GM21737 (cell line): Measurements from ENCODE around the gene TRRAP.

Experiments
- ATAC-seq: cut with Tn5 transposase; IDR thresholded peaks from one replicate; pipeline ENCODE4 v1.9.1; 2021; ENCODE audit warnings: mild to moderate bottlenecking, moderate library complexity; ENCODE audit not compliant: unreplicated experiment

The TRRAP gene

DNA sequence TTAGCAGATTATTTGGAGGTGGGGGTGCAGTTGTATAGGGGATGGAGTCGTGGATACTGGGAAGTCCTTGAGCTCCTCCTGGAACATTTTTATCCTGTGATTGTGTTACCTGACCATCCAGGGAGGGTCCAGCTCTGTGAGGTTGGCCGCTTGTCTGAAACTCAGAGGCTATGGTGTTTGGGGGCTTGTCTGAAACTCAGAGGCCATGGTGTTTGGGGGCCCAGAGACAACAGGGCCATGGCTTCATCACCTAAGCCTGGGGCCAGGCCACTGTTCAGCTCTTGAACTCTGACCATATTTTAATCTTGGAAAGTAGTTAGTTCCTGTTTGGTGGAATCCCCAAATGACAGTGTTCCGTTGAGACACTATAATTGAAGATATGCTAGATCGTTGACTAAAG, 66.1 kb downstream of the TRRAP start:
- no peak for ATAC-seq

DNA sequence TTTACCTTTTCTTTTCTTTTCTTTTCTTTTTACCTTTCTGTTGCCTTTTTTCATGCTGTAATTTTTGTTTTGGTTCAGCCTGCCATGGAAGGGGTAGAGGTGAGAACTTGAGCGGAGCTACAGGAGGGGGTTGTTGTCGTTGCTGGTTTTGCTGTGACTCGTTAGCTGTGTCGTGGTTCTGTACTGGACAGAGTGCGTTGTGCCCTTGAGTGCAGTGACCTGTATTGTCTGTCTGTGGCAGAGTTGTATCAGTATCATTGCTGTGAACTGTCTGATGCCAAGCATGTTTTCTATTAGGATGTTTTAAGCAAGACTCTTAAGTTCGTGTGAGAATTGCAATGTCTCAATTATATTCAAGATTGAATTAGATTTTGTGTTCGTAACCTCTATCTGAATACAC, 67.5 kb downstream of the TRRAP start:
- ATAC-seq, result no peak

DNA sequence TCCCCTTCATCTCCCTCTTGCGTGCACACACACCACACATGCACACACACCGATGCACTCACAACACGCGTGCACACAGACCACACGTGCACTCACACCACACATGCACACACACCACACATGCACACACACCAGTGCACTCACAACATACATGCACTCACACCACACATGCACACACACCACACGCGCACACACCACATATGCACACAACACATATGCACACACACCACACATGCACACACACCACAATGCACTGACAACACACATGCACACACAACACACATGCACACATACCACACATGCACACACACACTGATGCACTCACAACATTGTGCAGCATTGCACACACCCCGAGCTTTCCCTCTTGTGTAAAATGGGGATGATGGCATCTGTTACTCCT, 68.1 kb downstream of the TRRAP start:
- ATAC-seq, result no peak

DNA sequence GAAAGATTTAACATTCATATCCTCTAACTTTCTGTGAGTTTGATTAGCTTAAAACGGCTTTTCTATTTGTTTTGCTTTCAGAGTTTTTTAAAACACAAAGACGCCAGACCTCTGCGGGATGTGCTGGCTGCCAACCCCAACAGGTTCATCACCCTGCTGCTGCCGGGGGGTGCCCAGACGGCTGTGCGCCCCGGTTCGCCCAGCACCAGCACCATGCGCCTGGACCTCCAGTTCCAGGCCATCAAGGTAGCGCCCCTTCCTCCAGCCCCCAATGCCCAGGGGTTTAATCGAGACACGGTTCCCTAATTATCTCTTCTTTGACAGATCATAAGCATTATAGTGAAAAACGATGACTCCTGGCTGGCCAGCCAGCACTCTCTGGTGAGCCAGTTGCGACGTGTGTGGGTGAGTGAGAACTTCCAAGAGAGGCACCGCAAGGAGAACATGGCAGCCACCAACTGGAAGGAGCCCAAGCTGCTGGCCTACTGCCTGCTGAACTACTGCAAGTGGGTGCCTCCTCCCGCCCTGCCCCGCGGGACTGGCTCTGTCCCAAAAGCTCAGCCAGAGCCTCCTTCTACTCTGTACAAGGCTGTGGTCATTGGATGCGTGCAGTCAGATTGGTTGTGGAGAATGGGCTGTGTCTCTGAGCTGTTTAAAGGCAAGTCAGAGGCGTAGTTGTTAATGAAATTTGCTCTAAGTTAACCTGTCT, 71.2 kb downstream of the TRRAP start:
- no peak for ATAC-seq

DNA sequence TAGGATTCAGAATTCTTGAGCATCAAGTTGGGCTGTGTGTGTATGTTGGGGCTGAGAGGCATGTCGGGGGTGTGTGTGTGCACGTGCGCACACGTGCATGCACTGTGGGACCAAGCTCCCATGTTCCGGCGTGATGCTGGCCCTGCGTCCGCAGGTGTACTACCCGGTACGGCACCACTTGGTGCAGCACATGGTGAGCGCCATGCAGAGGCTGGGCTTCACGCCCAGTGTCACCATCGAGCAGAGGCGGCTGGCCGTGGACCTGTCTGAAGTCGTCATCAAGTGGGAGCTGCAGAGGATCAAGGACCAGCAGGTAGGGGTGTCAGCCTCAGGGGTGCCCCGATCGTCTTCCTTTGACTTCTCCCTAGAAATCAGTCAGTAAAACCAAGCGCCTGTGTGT, 77.7 kb downstream of the TRRAP start:
- no peak for ATAC-seq

DNA sequence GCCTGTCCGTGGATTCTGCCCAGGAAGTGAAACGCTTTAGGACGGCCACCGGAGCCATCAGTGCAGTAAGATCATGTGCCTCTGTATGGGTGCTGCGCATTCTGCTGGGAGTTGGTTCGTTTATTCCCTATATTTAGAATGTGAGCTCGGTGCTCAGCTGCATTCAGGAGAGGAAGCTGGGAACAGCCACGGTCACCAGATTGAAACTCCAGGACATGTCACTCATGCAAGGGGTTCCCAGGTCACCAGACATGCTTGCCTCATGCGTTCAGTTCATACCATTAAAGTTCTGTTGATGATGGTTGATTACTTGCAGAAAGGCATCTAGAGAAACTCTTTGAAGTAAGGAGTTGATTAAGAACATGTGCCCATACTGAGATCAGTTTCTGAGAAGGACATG, 78.1 kb downstream of the TRRAP start:
- ATAC-seq, result no peak

DNA sequence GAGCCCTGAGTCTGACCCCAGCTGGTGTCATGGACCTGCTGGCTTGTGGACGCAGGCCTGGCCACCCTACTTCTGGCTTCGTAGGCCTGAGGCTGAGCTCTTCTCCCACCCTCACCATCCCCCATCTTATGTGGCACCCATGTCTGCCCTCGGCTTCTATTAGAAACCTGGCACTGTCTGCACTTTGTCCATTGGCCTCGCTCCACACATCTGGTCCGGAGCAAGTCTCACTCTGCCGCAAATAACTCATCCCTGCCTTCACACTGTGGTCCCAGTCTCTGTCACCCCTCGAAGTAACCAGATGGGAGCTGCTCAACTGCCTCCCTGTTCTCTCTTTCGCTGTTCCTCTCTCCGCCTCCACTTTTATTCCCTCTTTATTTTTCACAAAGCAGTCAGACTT, 78.6 kb downstream of the TRRAP start:
- ATAC-seq, result no peak

DNA sequence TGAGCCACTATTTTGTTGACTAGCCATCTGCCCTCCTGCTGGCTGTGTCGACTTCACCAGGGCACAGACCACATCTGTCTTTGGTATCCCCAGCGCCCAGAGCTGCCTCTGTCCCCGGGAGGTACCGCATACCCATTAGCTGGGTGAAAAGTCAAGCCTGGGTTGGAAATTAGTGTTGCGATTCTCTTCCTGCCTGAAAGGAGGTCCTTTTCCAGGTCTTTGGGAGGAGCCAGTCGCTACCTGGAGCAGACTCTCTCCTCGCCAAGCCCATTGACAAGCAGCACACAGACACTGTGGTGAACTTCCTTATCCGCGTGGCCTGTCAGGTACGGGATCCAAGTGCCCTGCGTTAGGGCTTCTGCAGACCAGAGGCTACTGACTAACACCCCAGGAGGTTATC, 79.4 kb downstream of the TRRAP start:
- no peak for ATAC-seq

DNA sequence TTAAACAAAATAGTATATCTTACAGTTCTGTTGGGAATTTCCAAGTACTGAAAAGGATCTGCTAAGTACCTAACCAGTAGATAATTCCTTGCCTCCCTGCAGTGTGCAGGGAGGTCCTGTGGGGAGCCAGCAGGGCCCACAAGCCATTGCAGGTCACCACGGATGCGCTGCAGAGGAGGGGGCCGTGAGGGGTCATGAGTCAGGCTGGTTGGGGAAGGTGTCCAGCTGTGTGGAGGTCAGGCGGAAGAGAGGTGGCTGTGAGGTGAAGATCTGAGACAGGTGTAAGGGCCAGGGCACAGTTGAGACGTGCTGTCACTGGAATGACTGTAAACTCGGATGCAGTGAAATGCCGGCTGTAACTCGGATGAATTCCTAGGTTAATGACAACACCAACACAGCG, 80.6 kb downstream of the TRRAP start:
- ATAC-seq, result no peak

DNA sequence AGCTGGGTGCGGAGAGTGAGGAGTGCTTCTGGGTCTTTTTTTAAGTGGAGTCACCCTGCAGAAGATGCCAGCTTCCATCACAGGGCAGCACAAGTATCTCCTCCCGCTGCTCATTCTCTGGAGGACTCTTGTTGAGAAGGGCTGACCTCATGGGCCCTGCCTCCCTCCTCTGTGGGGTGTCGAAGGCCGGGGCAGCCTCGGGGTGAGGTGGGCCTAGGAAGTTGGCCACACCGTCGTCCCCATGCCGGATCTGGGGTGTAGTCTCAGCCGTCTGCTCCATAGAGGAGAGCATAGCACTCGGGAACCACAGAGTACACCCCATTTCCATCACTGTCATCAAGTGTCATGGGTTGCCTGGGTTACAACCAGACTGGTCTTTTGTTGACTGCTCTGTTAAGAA, 85.0 kb downstream of the TRRAP start:
- ATAC-seq, result no peak

DNA sequence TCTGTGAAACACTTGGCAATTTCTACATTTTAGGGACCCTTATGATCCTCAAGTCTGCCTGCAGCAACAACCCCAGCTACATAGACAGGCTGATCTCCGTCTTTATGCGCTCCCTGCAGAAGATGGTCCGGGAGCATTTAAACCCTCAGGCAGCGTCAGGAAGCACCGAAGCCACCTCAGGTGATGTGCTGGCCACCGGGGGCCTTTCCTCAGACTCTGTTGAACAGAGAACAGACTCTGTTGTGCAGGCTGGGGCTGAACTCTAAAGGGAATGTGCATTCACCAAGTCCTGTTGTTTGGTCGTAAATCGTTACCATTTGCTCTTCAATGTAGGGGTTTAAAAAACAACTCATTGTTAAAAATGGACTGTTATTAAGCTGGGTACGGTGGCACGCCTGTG, 86.3 kb downstream of the TRRAP start:
- no peak for ATAC-seq

DNA sequence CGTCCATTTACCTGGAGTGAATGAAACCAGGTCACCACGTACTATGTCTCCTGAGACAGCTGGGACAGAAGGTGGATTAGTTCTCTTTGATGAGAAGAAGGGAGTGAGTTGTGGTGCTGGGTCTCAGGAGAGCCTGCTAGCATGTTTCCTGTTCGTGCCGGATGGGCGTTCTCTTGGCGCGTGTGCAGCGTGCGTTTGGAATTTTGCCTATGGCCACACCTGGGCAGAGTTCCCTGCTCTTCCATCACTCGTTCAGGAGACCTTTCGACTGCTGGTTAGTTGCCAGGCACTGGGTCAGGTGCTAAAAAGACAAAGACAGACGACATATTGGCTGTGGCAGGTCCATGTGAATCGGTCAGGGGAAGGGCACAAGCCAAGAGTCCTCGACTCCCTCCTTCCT, 90.3 kb downstream of the TRRAP start:
- ATAC-seq, result no peak

DNA sequence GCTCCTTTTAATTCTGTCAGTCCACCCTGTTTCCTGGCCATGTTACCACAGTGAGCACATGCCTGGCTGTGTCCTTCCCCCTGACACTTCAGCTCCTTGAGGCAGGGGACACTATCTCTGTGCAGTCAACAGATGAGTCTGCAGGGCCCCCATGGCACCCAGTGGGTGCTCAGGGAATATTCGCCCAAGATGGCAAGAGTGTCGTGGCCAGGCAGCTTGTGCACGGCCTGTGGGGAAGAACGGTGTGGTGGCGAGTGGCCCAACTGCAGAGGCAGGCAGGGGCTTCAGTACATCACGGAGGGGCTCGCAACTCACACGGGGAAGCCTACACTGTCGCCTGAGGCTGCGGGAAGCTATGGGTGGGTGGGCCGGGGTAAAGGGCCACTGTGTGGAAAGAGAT, 91.1 kb downstream of the TRRAP start:
- no peak for ATAC-seq

DNA sequence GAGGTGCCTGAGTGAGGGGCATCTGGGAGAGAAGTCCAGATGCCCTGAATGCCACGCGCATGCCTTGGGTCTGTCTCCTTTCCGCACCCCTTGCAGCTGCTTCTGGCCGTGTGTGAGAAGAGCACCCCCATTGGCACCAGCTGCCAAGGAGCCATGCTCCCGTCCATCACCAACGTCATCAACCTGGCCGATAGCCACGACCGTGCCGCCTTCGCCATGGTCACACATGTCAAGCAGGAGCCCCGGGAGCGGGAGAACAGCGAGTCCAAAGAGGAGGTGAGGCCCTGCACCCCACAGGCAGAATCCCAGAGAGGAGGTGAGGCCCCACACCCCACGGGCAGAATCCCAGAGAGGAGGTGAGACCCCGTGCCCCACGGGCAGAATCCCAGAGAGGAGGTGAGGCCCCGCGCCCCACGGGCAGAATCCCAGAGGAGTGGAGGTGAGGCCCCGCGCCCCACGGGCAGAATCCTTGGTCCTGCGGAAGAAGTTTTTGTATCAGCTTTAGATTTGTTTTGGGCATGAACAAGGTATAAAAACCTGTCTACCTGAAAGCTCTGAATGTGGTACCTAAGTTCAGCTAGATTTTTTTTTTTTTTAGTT, 91.8 kb downstream of the TRRAP start:
- ATAC-seq, result no peak

DNA sequence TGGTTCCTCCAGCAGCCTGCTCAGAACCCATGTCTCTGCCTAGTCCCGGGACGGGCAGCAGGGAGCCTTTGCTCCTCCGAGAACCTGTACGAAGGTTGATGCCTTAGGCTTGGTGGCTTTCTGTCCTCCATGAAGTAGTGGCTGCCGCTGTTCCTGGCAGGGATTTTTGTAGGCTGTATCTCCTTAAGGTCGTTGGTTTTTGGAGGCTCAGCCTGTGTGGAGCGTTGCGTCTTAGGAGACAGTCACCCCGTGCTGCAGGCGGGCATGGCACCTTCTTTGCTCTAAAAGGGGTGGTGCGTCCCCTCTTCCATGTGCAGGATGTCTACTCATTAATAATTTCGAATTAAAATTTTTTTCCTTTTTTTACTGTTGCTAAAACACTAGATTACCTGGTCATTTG, 92.5 kb downstream of the TRRAP start:
- no peak for ATAC-seq

DNA sequence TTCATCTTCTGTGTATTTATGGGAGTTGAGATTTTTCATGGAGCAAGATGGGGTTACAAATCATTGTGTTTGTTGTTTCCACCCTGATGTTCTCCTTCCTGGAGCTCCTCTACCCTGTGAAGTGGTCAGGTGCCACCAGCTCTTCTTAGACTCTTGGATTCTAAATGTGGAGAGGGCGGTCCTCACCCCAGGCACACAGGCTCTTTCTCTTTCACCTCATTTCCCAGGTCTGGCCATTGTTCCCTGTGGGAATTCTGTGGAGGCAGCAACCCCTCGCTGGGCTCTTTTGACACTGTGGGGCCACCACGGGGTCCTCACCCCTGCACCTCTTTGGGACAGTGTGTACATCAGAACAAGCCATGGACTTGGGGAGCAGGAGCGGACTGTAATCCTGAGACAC, 95.9 kb downstream of the TRRAP start:
- ATAC-seq, result no peak

DNA sequence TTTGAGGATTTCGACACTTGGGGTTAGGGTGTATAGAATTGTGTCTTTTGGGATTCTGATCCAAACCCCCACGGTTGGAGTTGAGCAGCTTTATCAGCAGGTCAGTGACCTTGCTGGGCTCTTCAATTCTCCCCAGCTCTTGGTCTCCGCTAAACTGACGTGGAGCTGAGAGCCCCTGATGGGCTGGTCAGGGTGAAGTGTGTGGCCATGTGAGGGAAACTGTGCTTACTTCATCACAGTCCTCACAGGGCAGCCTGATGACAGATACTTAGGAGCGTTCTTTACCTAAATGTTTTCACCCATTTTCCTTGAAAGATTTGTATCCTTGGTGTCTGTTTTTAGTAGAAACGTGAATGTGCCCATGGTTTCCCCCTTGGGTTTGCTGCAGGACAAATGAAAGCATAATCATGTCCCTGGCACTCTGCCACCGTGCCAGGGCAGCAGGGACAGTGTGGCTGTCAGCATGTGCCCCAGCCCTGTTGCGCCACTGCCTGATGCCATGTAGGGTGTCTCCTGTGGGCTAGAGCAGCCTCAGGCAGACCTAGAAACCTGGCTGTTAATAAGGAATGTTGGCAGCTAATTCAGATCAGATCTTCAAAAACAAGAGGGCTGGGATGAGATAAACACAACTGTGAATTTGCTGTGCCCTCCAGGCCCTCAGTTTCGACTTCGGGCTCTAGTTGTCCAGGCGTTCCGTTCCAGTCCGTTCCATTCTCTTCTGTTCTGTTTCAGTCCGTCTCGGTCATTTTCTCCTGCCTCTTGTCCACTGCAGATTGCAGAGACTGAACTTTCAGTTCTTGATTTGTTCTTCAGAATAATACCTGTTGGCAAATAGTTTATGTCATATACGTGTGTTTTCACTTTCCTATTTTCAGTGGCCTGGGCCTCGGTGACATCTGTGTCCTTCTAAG, 96.8 kb downstream of the TRRAP start:
- ATAC-seq, result no peak

DNA sequence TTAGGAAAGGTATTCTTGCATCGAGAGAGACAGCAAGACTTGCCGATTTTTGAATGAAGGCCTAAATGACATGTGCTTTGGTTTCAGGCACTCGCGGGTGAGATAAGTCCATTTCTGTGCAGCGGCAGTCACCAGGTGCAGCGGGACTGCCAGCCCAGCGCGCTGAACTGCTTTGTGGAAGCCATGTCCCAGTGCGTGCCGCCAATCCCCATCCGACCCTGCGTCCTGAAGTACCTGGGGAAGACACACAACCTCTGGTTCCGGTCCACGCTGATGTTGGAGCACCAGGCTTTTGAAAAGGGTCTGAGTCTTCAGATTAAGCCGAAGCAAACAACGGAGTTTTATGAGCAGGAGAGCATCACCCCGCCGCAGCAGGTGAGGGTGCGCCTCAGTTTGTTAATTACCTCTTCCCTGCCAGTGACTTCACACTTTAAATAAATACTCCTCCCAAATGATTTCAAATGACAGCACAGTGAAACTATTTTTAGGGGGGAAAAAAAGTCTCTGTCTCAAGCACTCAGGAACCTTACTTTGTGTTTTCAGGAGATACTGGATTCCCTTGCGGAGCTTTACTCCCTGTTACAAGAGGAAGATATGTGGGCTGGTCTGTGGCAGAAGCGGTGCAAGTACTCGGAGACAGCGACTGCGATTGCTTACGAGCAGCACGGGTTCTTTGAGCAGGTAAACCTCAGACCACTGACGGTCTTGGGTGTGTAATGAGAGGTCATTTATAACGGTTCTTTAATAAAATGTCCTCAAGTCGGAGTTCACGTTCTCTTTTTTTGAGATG, 98.3 kb downstream of the TRRAP start:
- ATAC-seq, result no peak

DNA sequence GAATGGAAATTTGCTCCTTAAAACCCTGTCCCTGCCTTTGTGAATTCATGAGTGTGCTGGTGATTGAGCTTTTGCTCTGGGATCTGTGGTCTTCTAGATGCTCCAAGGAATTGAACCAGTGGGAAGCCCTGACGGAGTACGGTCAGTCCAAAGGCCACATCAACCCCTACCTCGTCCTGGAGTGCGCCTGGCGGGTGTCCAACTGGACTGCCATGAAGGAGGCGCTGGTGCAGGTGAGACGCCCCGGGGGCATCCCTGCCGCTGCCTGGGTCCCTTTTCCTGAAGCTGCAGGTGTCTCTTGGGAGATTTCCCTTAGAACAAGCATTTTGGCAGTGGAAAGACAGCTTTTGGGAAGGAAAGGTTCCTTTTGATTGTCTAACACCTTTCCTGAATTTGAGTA, 100.3 kb downstream of the TRRAP start:
- ATAC-seq, result no peak

DNA sequence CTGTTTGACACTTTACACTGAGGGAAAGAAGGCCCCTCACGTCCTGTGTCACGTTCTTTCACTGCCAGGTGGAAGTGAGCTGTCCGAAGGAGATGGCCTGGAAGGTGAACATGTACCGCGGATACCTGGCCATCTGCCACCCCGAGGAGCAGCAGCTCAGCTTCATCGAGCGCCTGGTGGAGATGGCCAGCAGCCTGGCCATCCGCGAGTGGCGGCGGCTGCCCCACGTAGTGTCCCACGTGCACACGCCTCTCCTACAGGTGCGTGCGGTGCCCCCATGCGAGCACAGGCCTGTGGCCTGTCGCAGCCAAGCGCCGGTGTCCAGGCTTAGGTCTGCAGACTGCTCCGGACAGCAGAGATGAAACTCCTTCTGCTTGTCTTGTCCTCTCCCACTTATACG, 103.4 kb downstream of the TRRAP start:
- no peak for ATAC-seq

DNA sequence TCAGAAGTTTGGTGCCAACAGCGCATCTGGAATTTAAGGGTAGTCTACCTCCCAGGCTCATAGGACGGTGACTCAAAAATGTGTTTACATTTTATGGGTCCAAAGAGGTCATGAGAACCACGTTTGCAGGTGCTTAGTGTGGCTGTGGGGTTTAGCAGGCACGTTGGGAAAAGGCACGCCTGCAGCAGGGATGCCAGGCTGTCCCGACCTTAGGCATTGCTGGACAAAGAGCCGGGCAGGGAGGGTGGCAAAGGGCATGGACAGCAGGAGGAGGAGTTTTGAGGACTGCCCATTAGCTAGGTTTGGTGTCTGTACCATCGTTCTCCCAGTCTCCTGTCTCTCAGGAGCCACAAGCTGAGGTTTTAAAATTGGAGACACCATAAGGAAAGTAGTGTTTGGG, 104.4 kb downstream of the TRRAP start:
- ATAC-seq, result no peak
